GM19099 (cell line): ENCODE data around the gene MED12.

Experiments used
- POLR2A ChIP-seq: IDR thresholded peaks from 3 replicates; pipeline ENCODE4 v1.6.1; 2011; ENCODE audit warnings: low read depth; ENCODE audit not compliant: insufficient read length; ENCODE audit errors: extremely low read depth

The MED12 gene

DNA sequence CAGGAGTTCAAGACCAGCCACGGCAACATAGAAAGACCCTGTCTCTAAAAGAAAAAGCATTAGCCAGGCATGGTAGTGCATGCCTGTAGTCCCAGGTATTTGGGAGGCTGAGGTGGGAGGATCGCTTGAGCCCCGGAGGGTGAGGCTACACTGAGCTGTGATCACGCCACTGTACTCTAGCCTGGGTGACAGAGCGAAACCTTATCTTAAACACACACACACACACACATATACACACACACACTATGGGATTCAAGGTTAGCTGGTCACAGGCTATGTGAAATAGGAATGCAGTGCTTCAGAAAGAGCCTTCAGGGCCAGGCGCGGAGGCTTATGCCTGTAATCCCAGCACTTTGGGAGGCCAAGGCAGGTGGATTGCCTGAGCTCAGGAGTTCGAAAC is 49.7 kb downstream of the MED12 start:
- no peak for TF ChIP-seq POLR2A

GRCh38 chrX:71169586-71169985 is 51.2 kb downstream of the MED12 start:
- TF ChIP-seq POLR2A, result no peak

DNA sequence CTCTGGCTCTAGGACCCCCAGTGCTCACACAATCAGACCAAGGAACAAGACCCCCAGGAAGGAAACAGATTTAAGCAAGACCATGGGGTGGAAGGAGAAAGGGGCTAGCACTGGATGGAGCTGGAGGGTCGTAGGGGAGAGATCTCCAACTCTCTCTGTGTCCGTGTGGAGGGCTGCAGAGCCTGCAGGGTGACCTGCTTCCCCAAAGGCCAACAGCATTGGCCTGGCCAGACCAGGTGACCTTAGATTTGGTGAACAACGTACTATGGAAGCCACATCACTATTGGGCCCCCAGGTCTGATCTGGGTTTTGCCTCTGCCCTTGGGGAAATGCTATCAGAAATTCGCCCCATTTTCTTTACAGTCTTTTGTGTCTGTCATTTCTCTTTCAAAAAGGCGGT is 52.3 kb downstream of the MED12 start:
- TF ChIP-seq POLR2A, result no peak

DNA sequence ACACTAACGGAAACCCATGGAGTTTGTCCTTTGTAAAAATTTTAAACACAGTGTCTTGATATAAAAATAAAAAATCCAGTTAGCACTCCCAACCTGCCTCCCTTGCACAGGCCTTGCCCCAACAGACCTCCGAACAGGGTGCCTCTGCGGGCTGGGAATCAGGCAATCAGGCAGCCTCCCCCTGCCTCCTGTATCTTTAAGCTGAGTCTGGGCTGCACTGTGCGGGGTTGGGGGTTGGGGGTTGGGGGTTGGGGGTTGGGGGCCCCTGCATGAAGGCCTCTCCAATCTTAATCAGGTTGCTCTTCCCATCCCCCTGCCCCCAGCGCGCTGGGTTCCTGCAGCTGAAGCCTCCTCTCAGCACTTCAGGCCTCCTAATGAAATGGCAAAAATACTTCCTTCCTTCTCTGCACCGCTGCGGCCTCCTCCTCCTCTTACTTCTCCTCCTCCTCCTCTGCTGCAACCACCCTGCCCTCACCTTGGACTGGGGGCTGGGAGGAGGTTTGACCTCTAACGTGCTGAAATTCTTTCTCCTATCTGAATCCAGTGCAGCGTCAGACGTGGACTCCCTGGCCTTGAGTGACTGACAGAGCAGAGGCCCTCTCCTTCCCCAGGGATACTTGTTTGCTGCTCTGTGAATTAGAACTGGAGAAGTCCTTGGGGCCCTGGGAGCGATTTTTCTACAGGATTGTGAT is 52.9 kb downstream of the MED12 start:
- TF ChIP-seq POLR2A, result no peak

- TF ChIP-seq POLR2A, result no peak
Measured at GRCh38 chrX:71173440-71173839, 55.0 kb downstream of the MED12 start.

GRCh38 chrX:71174795-71175194 is 56.4 kb downstream of the MED12 start:
- TF ChIP-seq POLR2A, result no peak

DNA sequence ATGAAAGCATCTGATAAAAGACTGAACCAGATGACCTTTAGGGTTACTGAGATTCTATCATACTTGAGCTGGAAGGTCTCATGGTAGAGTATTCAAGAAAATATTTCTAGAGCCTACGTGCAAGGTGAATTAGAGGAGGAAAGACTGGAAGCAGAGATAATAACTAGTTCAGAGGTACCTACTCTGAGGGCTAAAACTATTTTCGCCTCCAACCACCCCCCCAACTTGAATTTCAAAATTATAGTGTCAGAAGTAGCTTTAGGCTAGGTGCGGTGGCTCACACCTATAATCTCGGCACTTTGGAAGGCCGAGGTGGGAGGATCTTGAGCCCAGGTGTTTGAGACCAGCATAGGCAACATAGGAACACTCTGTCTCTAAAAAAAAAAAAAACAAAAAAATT is 57.1 kb downstream of the MED12 start:
- no peak for TF ChIP-seq POLR2A

DNA sequence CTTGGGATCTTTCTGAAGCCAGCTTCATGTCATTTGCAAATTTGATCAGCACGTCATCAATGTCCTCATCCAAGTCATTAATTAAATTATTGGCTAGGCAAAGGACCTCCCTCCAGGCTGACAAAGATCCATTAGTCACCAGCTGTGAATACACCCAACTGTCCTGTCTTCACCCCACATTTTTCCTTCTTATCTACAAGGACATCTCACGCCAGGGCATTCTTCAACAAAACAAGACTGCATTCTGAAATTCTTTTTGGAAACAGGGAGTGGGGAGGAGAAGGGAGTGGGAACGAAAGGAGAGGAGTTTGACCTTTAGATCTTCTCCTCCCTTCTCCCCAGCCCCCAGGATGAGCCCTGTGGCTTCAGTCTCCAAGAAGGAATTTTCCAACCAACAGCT is 58.9 kb downstream of the MED12 start:
- no peak for TF ChIP-seq POLR2A

DNA sequence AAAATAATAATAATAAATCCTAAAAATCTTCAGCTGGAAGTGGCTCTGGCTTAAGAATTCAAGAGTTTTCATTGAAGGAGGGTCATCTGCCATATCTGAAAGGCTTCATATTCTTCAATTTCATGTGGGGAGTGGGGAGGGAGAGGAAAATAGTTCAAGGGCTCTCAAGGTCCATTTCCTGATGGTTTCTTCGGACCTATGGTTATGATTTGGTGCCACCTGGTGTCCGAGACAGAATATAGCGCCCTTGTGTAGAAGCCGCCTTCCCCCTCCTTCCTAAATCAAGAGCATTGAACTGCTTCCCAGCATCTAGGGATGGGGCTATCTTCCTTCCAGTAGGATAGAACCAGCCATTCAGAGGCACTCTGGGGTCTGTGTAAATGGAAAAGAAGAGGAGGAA is 60.5 kb downstream of the MED12 start:
- TF ChIP-seq POLR2A, result no peak

- no peak for TF ChIP-seq POLR2A
Measured at GRCh38 chrX:71181558-71181909, 63.1 kb downstream of the MED12 start.

- TF ChIP-seq POLR2A, result peak; percentile 76
Measured at GRCh38 chrX:71181910-71182799, 63.8 kb downstream of the MED12 start.

GRCh38 chrX:71182871-71183270 is 64.5 kb downstream of the MED12 start:
- no peak for TF ChIP-seq POLR2A

DNA sequence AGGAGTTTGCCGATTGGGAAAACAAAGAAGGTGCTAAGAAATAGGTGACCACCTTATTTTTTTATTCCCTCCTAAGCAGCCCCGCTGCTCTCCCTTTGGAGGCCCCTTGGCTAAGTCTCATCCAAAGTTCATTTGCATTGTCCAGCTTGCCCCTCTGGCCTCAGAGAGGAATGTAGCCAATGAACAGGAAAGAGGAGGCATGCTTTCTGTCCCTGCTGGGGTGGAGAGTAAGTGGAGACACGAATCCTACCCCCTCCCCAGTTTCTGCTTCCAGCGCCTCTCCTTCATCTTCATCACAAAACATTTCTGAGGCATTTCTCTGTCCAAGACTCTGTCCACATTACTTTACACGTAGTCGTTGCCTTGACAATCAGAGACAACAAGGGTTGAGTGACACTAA is 64.9 kb downstream of the MED12 start:
- no peak for TF ChIP-seq POLR2A

DNA sequence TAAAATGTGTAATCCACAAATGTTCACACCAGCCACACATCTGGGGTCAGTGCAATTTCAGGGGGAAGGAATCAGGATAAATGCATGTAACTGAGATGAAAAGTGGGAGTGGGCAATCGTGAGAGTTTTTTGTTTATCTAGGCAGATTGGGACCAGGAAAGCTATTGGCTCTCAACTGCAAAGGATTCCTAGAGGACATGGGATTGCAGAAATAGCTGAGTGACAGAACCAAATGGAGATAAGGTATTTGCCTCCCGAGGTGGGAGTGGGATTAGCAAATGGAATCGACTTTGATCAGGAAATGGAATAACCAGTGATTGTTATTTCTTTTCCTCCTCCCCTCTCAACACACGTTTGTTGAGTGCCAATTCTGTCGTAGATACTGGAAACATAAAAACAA is 65.7 kb downstream of the MED12 start:
- no peak for TF ChIP-seq POLR2A

GRCh38 chrX:71184803-71185495 is 66.6 kb downstream of the MED12 start:
- no peak for TF ChIP-seq POLR2A

DNA sequence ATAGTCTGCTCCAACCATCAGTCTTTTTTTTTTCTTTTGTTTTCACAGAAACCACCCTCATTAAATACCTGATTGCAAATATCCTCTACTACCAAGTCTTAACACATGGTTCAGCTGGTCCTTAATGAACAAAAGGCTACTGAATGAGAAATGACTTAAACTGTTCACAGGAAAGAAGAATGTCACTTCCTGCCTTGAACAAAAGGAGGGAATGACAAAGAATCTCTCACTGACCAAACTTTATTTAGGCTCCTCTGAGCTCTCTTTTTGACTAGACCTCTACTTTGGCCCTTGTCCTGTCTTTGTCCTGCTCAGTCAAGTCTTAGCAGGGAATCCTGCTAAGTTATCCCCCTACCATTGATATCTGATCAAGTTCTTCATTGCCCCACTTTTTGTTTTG is 72.9 kb downstream of the MED12 start:
- no peak for TF ChIP-seq POLR2A
